SKM-1 (cell line): ENCODE data around the gene GALE.

Experiments
- DNase-seq: peaks from one replicate; lab custom pipeline; 2025; ENCODE audit not compliant: unreplicated experiment; lab: John Stamatoyannopoulos, UW

Gene GALE

DNA sequence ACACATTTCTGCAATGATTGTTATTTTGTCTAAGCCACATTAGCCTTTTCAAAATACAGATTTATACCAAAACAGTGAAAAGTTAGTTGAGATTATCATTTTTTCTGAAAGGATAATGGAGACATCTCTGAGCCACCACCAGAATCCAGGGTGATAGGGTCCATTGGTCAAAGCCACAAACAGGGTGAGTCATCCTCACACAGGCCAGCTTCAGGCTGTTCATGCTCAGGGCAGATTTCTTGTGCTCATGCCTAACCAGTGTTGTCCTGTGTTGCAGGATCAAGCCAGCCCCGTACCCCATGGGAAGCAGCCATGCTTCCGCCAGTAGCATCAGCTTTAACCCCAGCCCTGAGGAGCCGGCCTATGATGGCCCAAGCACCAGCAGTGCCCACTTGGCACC, 43.9 kb downstream of the GALE start:
- no peak for DNase-seq

DNA sequence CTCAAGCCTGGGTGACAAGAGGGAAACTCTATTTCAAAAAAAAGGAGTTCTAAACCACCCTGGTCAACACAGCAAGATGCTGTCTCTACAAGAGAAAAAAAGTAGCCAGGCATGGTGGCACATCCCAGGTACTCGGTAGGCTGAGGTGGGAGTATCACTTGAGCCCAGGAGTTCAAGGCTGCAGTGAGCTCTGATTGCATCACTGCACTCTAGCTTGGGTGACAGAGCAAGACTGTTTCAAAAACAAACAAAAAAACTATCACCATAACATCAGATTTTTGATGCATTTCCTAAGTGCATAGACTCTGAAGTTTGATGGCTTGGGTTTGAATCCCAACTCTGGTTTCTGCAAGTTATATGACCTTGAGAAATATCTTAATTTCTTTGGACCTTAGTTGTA, 47.6 kb downstream of the GALE start:
- no peak for DNase-seq

DNA sequence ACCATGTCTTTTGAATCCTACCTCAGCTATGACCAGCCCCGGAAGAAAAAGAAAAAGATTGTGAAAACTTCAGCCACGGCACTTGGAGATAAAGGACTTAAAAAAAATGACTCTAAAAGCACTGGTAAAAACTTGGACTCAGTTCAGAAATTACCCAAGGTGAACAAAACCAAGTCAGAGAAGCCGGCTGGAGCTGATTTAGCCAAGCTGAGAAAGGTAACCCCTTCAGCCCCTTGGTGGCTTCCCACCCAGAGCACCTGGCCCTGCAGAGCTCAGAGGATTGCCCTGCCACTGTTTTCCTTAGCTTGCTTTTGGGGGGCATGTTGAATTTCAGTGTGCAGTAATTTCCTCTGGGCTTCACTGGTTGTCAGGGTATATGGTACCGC, 48.7 kb downstream of the GALE start:
- no peak for DNase-seq

DNA sequence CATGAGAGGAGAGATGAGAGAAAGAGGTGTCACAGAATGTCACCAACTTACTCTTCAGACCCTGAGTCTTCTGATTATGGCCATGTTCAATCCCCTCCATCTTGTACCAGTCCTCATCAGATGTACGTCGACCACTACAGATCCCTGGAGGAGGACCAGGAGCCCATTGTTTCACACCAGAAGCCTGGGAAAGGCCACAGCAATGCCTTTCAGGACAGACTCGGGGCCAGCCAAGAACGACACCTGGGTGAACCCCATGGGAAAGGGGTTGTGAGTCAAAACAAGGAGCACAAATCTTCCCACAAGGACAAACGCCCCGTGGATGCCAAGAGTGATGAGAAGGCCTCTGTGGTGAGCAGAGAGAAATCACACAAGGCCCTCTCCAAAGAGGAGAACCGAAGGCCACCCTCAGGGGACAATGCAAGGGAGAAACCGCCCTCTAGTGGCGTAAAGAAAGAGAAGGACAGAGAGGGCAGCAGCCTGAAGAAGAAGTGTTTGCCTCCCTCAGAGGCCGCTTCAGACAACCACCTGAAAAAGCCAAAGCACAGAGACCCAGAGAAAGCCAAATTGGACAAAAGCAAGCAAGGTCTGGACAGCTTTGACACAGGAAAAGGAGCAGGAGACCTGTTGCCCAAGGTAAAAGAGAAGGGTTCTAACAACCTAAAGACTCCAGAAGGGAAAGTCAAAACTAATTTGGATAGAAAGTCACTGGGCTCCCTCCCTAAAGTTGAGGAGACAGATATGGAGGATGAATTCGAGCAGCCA, 49.3 kb downstream of the GALE start:
- no peak for DNase-seq

DNA sequence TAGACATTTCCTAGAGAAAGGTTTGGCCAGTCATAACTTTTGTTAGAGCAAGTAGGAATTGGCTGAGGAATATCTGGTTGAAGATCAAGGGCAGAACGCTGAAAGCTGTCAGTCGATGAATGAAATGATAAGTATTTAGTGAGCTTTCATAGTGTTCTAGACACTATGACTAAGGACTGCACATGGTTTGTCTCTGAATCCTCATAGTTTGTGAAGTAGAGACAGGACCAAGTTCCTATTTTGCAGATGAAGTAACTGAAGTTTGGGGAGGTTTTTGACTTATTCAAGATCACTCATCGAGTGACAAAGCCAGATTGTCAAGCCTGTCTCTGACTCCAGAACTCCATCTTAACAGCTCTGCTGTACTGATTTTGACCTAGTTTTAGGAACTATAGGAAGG, 52.5 kb downstream of the GALE start:
- DNase-seq: no peak
